Gastroesophageal sphincter (tissue), 3 donors: ENCODE data around the gene MACROD2.

Experiments
- CTCF ChIP-seq, 4 experiments: fragments of 200-600 bp in 2 of 4; fragments of 450-650 bp in 2 of 4; sonication (generic) in 1 of 4; IDR thresholded peaks; one replicate each; pipeline ENCODE4 v1.5.1; 2017 to 2019; ENCODE audit warnings: antibody characterized with exemption in 4 of 4, mild to moderate bottlenecking in 2 of 4, moderate library complexity in 2 of 4
- POLR2A ChIP-seq, 2 donors: fragments of 450-650 bp; IDR thresholded peaks; one replicate each; pipeline ENCODE4 v1.6.1; 2017; ENCODE audit warnings: antibody characterized with exemption in 2 of 2, mild to moderate bottlenecking in 2 of 2, moderate library complexity in 1 of 2

- TF ChIP-seq CTCF (IDR thresholded peaks at IDR 0.05), result no peak
- no peak for TF ChIP-seq POLR2A (IDR thresholded peaks at IDR 0.05)
These were observed 312.6 kb downstream of the MACROD2 start for GRCh38 chr20:14307956-14308355.
